Adrenal gland (tissue), 5 donors: Measurements from ENCODE around the gene GRIN2B.

Experiments
- POLR2A ChIP-seq, 2 donors: fragments of 450-650 bp; IDR thresholded peaks; one replicate each; pipeline ENCODE4 v1.6.1; 2017; ENCODE audit warnings: antibody characterized with exemption in 2 of 2, mild to moderate bottlenecking in 2 of 2, moderate library complexity in 1 of 2
- TF ChIP-seq, protein P1 (sequence below), 6 experiments: fragments of 450-650 bp in 4 of 6; fragments of 200-600 bp in 2 of 6; sonication (generic) in 1 of 6; IDR thresholded peaks; 1 replicate in 5 of 6; 2 replicates in 1 of 6; pipeline versions ENCODE4 v1.5.1 to v1.8.0; 2016 to 2021; ENCODE audit warnings: antibody characterized with exemption in 6 of 6, mild to moderate bottlenecking in 2 of 6, moderate library complexity in 1 of 6
- donor health status: DM: no; HTN: no; CAD: no.

GRCh38 chr12:13947276-13947946 is 34.0 kb downstream of the GRIN2B start:
- TF ChIP-seq, protein P1, sequence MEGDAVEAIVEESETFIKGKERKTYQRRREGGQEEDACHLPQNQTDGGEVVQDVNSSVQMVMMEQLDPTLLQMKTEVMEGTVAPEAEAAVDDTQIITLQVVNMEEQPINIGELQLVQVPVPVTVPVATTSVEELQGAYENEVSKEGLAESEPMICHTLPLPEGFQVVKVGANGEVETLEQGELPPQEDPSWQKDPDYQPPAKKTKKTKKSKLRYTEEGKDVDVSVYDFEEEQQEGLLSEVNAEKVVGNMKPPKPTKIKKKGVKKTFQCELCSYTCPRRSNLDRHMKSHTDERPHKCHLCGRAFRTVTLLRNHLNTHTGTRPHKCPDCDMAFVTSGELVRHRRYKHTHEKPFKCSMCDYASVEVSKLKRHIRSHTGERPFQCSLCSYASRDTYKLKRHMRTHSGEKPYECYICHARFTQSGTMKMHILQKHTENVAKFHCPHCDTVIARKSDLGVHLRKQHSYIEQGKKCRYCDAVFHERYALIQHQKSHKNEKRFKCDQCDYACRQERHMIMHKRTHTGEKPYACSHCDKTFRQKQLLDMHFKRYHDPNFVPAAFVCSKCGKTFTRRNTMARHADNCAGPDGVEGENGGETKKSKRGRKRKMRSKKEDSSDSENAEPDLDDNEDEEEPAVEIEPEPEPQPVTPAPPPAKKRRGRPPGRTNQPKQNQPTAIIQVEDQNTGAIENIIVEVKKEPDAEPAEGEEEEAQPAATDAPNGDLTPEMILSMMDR (IDR thresholded peaks at IDR 0.05), result no peak
- no peak for TF ChIP-seq POLR2A (IDR thresholded peaks at IDR 0.05)
